Lower leg skin (tissue), 3 donors: Measurements from ENCODE around the gene RAPGEF2.

ENCODE experiments used
- CTCF ChIP-seq, 3 donors: fragments of 450-650 bp; IDR thresholded peaks; one replicate each; pipeline ENCODE4 v1.5.1; 2016; ENCODE audit warnings: antibody characterized with exemption in 3 of 3, mild to moderate bottlenecking in 3 of 3, moderate library complexity in 2 of 3
- POLR2A ChIP-seq, 2 donors: fragments of 450-650 bp; IDR thresholded peaks; one replicate each; pipeline ENCODE4 v1.6.1; 2016 to 2017; ENCODE audit warnings: antibody characterized with exemption in 2 of 2, mild to moderate bottlenecking in 1 of 2, moderate library complexity in 1 of 2

GRCh38 chr4:159219862-159220261, 117.0 kb downstream of the RAPGEF2 start:
- no peak for TF ChIP-seq POLR2A (IDR thresholded peaks at IDR 0.05)
- no peak for TF ChIP-seq CTCF (IDR thresholded peaks at IDR 0.05)
